Spleen (tissue), 11 donors: ENCODE results near the gene TRIM7. TPM values are rescaled to one million over a fixed set of nuclear protein-coding genes. Genes with fewer than 3 reads are reported as not detected.

ENCODE experiments used
- DNase-seq: peaks from one replicate; pipeline ENCODE4 v3.0.0-alpha.2; 2020
- H3K27ac ChIP-seq, 8 donors: fragments of 200-600 bp; sonication (generic) in 7 of 8; 1 replicate in 4 of 8; 2 replicates in 4 of 8; pipeline versions ENCODE4 v1.5.0 to v1.8.0; 2016 to 2021; ENCODE audit warnings: inconsistent platforms in 4 of 8, mild to moderate bottlenecking in 4 of 8, moderate library complexity in 1 of 8
- H3K27me3 ChIP-seq, 7 donors: fragments of 200-600 bp; sonication (generic) in 6 of 7; replicated peaks in 1 of 7; 1 replicate in 4 of 7; 2 replicates in 3 of 7; pipeline versions ENCODE4 v1.5.0 to v1.8.0; 2016 to 2021; ENCODE audit warnings: inconsistent platforms in 3 of 7, mild to moderate bottlenecking in 1 of 7
- H3K36me3 ChIP-seq, 6 donors: fragments of 200-600 bp; sonication (generic) in 5 of 6; 1 replicate in 4 of 6; 2 replicates in 2 of 6; pipeline versions ENCODE4 v1.5.0 to v1.8.0; 2016 to 2021; ENCODE audit warnings: inconsistent platforms in 2 of 6
- H3K4me1 ChIP-seq, 6 donors: fragments of 200-600 bp; sonication (generic) in 5 of 6; 1 replicate in 3 of 6; 2 replicates in 3 of 6; pipeline versions ENCODE4 v1.5.0 to v1.8.0; 2016 to 2021; ENCODE audit warnings: inconsistent platforms in 3 of 6
- H3K4me3 ChIP-seq, 8 donors: fragments of 200-600 bp; sonication (generic) in 7 of 8; 1 replicate in 4 of 8; 2 replicates in 4 of 8; pipeline versions ENCODE4 v1.5.0 to v1.8.0; 2016 to 2021; ENCODE audit warnings: inconsistent platforms in 4 of 8, mild to moderate bottlenecking in 4 of 8, moderate library complexity in 2 of 8
- H3K9me3 ChIP-seq, 8 donors: fragments of 200-600 bp; sonication (generic) in 7 of 8; 1 replicate in 4 of 8; 2 replicates in 4 of 8; pipeline versions ENCODE4 v1.5.0 to v1.8.0; 2016 to 2021; ENCODE audit warnings: inconsistent platforms in 4 of 8
- POLR2A ChIP-seq, 3 donors: fragments of 450-650 bp; IDR thresholded peaks; one replicate each; pipeline ENCODE4 v1.5.1; 2017; ENCODE audit warnings: antibody characterized with exemption in 3 of 3, mild to moderate bottlenecking in 1 of 3
- POLR2AphosphoS5 ChIP-seq, 3 donors: sonication (generic); formaldehyde crosslinking; IDR thresholded peaks; one replicate each; pipeline ENCODE4 v1.5.1; 2017; ENCODE audit warnings: antibody characterized with exemption in 3 of 3
- WGBS, 5 donors: extraction: QIAGEN DNeasy Blood & Tissue Kit in 3 of 5; methylation state at CpG; one replicate each; pipeline versions ENCODE4 v1.1.5 to v1.1.7; 2013 to 2018; 5-methylcytosine and 5-hydroxymethylcytosine counted together
- intact Hi-C: fragments of 100-400 bp; cut with DNase I; formaldehyde crosslinking; loops from one replicate; pipeline ENCODE4 v1.15.0; 2023; ENCODE audit warnings: low total_unique reads
- polyA plus RNA-seq, 3 donors: library from polyadenylated mRNA; stranded (reverse); fragments of 200-250 nt; gene quantifications; one replicate each; pipeline ENCODE4 v1.2.1, GENCODE V29; 2013
- total RNA-seq, 7 donors: library from RNA; depleted of rRNA in 3 of 7; stranded (reverse); fragments of >200 nt in 3 of 7; fragmentation: NEBNext Ultra II Directional in 4 of 7; extraction: Animal tissue kit (Norgen Biotek cat#: 25700) in 4 of 7; gene quantifications; one replicate each; pipeline versions ENCODE4 v1.1.0 to v1.2.1, GENCODE V29; 2016 to 2021
- TF ChIP-seq, protein P1 (sequence below), 11 experiments: fragments of 200-600 bp in 7 of 11; fragments of 450-650 bp in 4 of 11; sonication (generic) in 4 of 11; IDR thresholded peaks in 8 of 11; conservative IDR thresholded peaks in 3 of 11; 1 replicate in 7 of 11; 2 replicates in 4 of 11; pipeline versions ENCODE4 v1.4.0 to v1.8.0; 2016 to 2021; ENCODE audit warnings: antibody characterized with exemption in 11 of 11, inconsistent platforms in 4 of 11, mild to moderate bottlenecking in 1 of 11
- donor health status: healthy with polysubstance abuse.
- donor health status: DM: no; HTN: no; CAD: no; lungs with moderate emphysema.
- donor health status: DM: no; HTN: no; CAD: no.
- donor health status: Bipolar disorder and iron deficiency.
- donor health status: healthy.
- donor health status: DM: no; HTN: no; CAD: no.
- donor health status: DM: yes; HTN: yes; CAD: no.

Gene TRIM7
- total and polyA plus RNA-seq, 10 donors: 0.81 to 3.9 (median 1.3) TPM

DNA sequence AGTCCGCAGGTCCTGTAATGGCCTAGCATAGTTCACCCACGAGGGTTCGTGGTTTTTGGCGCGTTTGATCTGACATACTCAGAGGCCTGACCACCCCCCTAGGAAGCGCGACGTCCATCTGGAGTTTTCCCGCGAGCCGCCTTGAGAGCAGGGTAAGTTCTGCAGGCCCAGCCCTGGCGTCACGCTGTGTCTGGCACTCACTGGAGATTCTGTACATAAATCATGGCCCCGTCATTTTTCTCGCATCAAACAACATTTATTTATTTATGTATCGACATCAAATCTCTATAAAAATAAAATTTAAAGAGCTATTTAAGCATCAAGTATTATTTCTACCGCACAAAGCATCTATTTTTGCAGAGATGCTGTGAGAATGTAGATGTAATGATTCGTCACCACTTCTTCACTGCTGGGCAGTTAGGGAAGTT is 17.6 kb upstream of the TRIM7 start:
- TF ChIP-seq, protein P1, sequence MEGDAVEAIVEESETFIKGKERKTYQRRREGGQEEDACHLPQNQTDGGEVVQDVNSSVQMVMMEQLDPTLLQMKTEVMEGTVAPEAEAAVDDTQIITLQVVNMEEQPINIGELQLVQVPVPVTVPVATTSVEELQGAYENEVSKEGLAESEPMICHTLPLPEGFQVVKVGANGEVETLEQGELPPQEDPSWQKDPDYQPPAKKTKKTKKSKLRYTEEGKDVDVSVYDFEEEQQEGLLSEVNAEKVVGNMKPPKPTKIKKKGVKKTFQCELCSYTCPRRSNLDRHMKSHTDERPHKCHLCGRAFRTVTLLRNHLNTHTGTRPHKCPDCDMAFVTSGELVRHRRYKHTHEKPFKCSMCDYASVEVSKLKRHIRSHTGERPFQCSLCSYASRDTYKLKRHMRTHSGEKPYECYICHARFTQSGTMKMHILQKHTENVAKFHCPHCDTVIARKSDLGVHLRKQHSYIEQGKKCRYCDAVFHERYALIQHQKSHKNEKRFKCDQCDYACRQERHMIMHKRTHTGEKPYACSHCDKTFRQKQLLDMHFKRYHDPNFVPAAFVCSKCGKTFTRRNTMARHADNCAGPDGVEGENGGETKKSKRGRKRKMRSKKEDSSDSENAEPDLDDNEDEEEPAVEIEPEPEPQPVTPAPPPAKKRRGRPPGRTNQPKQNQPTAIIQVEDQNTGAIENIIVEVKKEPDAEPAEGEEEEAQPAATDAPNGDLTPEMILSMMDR (IDR thresholded peaks at IDR 0.05 in 8 of 11, conservative IDR thresholded peaks at IDR 0.05 in 3 of 11): peak in 3 of 11 experiments; percentile 34 to 55 (median 39)
- TF ChIP-seq POLR2AphosphoS5 (IDR thresholded peaks at IDR 0.05): no peak
- H3K27me3 ChIP-seq: peaks cover 0 to 3% (median 0%) of the 10 kb centered on the region in 7 donors
- H3K27ac ChIP-seq: peak overlapping the region; percentile 92 to 99 (median 97)
- H3K36me3 ChIP-seq: peaks cover 0 to 14% (median 9%) of the 10 kb centered on the region in 6 donors
- H3K9me3 ChIP-seq: no peaks in the 10 kb centered on the region
- peaks cover 7 to 85% (median 54%) of the 10 kb centered on the region in 6 donors for H3K4me1 ChIP-seq
- 0 to 1% (median 0%) methylated on average over 17 to 18 of the region's 18 CpGs for WGBS, 5 donors
- intact Hi-C loops: no loop called here
- DNase-seq: no peak
- peak overlapping the region; percentile 64 to 96 (median 70) for H3K4me3 ChIP-seq

DNA sequence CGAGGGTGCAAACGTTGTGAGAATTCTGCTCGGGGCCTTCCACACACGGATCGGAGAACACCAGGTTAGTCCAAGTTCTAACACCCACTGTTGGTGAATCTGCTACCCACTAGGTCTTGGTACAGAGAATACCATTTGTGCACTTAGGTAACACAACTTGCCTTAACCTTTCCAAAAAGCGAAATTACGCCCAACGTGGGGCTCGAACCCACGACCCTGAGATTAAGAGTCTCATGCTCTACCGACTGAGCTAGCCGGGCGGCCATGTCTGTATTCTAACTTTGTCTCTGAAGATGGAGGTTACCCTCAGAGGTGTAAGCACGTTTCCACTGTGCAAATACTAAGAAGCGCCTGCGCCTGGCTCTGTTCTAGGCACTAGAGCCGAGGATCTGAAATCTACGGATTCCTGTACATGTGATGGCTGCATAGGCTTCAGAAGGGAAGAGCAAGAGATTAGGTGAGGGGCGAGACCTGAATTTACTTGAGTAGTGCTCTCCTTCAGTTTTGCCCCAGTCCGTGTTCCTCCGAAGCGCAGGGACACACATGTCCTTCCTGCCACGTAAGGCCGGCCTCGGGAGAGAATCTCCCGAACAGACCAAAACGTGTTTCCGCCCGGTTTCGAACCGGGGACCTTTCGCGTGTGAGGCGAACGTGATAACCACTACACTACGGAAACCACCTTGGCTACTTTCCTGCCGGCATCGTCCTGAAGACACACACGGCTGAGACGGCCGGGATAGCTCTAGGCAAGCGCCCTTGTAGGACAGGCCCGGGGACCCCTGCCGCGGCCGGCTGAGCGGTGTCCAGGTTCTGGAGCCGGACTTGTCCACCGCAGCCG is 17.0 kb upstream of the TRIM7 start:
- H3K36me3 ChIP-seq: peaks cover 0 to 7% (median 3%) of the 10 kb centered on the region in 6 donors
- WGBS, 5 donors: 5 to 7% (median 6%) methylated on average over 42 to 50 of the region's 50 CpGs
- H3K4me3 ChIP-seq: peak overlapping the region; percentile 64 to 96 (median 70)
- H3K27ac ChIP-seq: peak overlapping the region; percentile 92 to 99 (median 97)
- intact Hi-C loops: no loop called here
- TF ChIP-seq POLR2A (IDR thresholded peaks at IDR 0.05) (peak in 1 of 3 donors; percentile 72), POLR2AphosphoS5 (IDR thresholded peaks at IDR 0.05) (peak; percentile 59 to 86 (median 81))
- TF ChIP-seq, protein P1 (IDR thresholded peaks at IDR 0.05 in 8 of 11, conservative IDR thresholded peaks at IDR 0.05 in 3 of 11): no peak
- H3K9me3 ChIP-seq: no peaks in the 10 kb centered on the region
- peaks cover 0 to 10% (median 0%) of the 10 kb centered on the region in 7 donors for H3K27me3 ChIP-seq
- peak; percentile 97 for DNase-seq
- peaks cover 10 to 85% (median 60%) of the 10 kb centered on the region in 6 donors for H3K4me1 ChIP-seq

DNA sequence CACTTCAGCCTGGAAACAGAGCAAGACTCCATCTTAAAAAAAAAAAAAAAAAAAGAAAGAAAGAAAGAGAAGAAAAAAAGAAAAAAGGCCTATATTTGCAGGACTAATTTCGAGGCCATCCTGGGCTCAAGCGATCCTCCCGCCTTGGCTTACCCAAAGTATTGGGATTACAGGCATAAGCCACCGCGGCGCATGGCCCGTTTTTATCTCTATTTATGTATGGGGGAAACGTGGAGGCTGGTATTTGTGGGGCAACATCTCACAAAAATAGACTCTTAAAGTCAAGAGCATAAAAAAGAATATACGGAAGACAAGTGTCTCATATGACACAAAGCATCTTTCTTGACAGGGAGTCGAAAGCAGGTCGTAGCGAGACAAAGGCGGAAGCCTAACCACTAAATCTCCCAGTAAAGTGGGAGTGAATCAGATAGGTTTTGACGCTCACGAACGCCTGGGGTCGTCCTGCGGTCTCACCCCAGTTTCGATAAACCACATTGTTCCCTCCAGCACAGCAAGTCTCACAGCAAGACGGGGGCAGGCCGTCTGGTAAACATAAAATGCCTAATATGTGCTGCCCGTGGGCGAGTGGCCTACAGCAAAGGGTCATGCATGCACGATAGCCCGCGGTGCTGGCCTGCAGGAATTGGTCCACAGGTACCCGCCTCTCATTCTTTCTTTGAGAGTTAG is 16.3 kb upstream of the TRIM7 start:
- TF ChIP-seq, protein P1 (IDR thresholded peaks at IDR 0.05 in 8 of 11, conservative IDR thresholded peaks at IDR 0.05 in 3 of 11): no peak
- TF ChIP-seq POLR2A (IDR thresholded peaks at IDR 0.05) (no peak), POLR2AphosphoS5 (IDR thresholded peaks at IDR 0.05) (no peak)
- WGBS, 5 donors: 52 to 66% (median 57%) methylated on average over 27 of the region's 27 CpGs
- DNase-seq: peak; percentile 84
- Histone ChIP-seq H3K27me3 (peaks cover 0 to 12% (median 0%) of the 10 kb centered on the region in 7 donors), H3K4me3 (peak overlapping the region in 7 of 8 donors; percentile 68 to 96 (median 71)), H3K36me3 (no peaks in the 10 kb centered on the region), H3K4me1 (peaks cover 10 to 85% (median 64%) of the 10 kb centered on the region in 6 donors), H3K27ac (peak overlapping the region; percentile 92 to 99 (median 97)), H3K9me3 (no peaks in the 10 kb centered on the region)
- intact Hi-C loops: no loop called here

DNA sequence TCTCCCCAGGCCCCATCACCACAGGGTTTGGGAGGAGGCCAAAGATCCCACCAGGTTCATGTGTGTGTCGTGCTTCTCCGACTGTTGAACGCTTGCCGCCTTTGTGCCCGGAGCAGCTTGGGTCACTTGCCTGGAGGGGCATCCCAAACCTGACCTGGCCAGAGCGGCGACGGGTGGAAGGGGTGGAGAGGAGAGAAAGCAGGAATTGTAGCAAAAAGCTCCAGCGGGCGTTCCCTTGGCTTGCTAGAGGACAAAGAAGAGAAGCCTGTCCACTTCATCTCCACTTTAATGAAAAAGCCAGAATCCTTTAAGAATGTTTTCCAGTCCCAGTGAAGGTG is 15.2 kb upstream of the TRIM7 start:
- peaks cover 0 to 12% (median 0%) of the 10 kb centered on the region in 7 donors for H3K27me3 ChIP-seq

More for the DNA sequence above, 15.2 kb upstream of the TRIM7 start:
- Histone ChIP-seq H3K36me3 (no peaks in the 10 kb centered on the region), H3K9me3 (no peaks in the 10 kb centered on the region), H3K27ac (no peak overlapping the region), H3K4me1 (peaks cover 10 to 79% (median 58%) of the 10 kb centered on the region in 6 donors), H3K4me3 (no peak overlapping the region)
- TF ChIP-seq POLR2A (IDR thresholded peaks at IDR 0.05): no peak
- TF ChIP-seq, protein P1 (IDR thresholded peaks at IDR 0.05 in 8 of 11, conservative IDR thresholded peaks at IDR 0.05 in 3 of 11): no peak
- no peak for TF ChIP-seq POLR2AphosphoS5 (IDR thresholded peaks at IDR 0.05)
- no peak for DNase-seq
- intact Hi-C loops: no loop called here
- WGBS, 5 donors: 95 to 98% (median 95%) methylated on average over 10 of the region's 10 CpGs
